Stimulated activated memory B cell treated with anti-CD40 and anti-IgM and Interleukin-4, amounts not matched to agents 10 μg/mL and 1 μg/mL and 100 μg/mL, for 72 hours (primary cell): Measurements from ENCODE around the gene RSPH9.

Experiments
- ATAC-seq: fragments of 150-1000 bp; cut with Tn5 transposase; 2 replicates; pipeline ENCODE4 v1.10.0; 2021
- H3K27ac Mint-ChIP-seq: one replicate; pipeline ENCODE4 v1.8.0; 2022; ENCODE audit warnings: mild to moderate bottlenecking, mixed read lengths
- H3K27me3 Mint-ChIP-seq: one replicate; pipeline ENCODE4 v1.8.0; 2022; ENCODE audit warnings: mixed read lengths
- H3K36me3 Mint-ChIP-seq: one replicate; pipeline ENCODE4 v1.8.0; 2022; ENCODE audit warnings: mixed read lengths
- H3K4me1 Mint-ChIP-seq: one replicate; pipeline ENCODE4 v1.8.0; 2022; ENCODE audit warnings: mixed read lengths
- H3K4me3 Mint-ChIP-seq: one replicate; pipeline ENCODE4 v1.8.0; 2022; ENCODE audit warnings: mild to moderate bottlenecking, moderate library complexity, mixed read lengths
- H3K9me3 Mint-ChIP-seq: one replicate; pipeline ENCODE4 v1.8.0; 2022; ENCODE audit warnings: mixed read lengths

Gene RSPH9

GRCh38 chr6:43669922-43670622 is 25.2 kb downstream of the RSPH9 start:
- peak overlapping the region; percentile 50 for H3K27ac Mint-ChIP-seq
- peaks cover 23% of the 10 kb centered on the region for H3K4me1 Mint-ChIP-seq
- H3K4me3 Mint-ChIP-seq: no peak overlapping the region

GRCh38 chr6:43670623-43670986 is 25.8 kb downstream of the RSPH9 start:
- H3K36me3 Mint-ChIP-seq: peaks cover 49% of the 10 kb centered on the region
- no peaks in the 10 kb centered on the region for H3K27me3 Mint-ChIP-seq
- H3K4me3 Mint-ChIP-seq: no peak overlapping the region
- no peak for ATAC-seq
- H3K9me3 Mint-ChIP-seq: no peaks in the 10 kb centered on the region
- peak overlapping the region; percentile 50 for H3K27ac Mint-ChIP-seq
- H3K4me1 Mint-ChIP-seq: peaks cover 23% of the 10 kb centered on the region

More at GRCh38 chr6:43669922-43670622, 25.2 kb downstream of the RSPH9 start:
- Mint-ChIP-seq H3K36me3 (peaks cover 45% of the 10 kb centered on the region), H3K9me3 (no peaks in the 10 kb centered on the region), H3K27me3 (no peaks in the 10 kb centered on the region)
- peak; percentile 52 for ATAC-seq

- Mint-ChIP-seq H3K9me3 (no peaks in the 10 kb centered on the region), H3K27ac (peak overlapping the region; percentile 50), H3K36me3 (peaks cover 49% of the 10 kb centered on the region), H3K4me3 (no peak overlapping the region), H3K27me3 (no peaks in the 10 kb centered on the region), H3K4me1 (peaks cover 23% of the 10 kb centered on the region)
- ATAC-seq: no peak
Measured at GRCh38 chr6:43671011-43671800, 26.4 kb downstream of the RSPH9 start.

GRCh38 chr6:43671801-43672690 is 27.2 kb downstream of the RSPH9 start:
- Mint-ChIP-seq H3K27ac (peak overlapping the region; percentile 50), H3K27me3 (no peaks in the 10 kb centered on the region), H3K4me3 (no peak overlapping the region), H3K36me3 (peaks cover 49% of the 10 kb centered on the region), H3K4me1 (peaks cover 22% of the 10 kb centered on the region), H3K9me3 (no peaks in the 10 kb centered on the region)
- no peak for ATAC-seq

- Mint-ChIP-seq H3K36me3 (peaks cover 58% of the 10 kb centered on the region), H3K27me3 (no peaks in the 10 kb centered on the region), H3K9me3 (no peaks in the 10 kb centered on the region), H3K27ac (no peak overlapping the region), H3K4me3 (no peak overlapping the region), H3K4me1 (peaks cover 6% of the 10 kb centered on the region)
- ATAC-seq: no peak
Measured at GRCh38 chr6:43673444-43674084, 28.7 kb downstream of the RSPH9 start.

- Mint-ChIP-seq H3K27me3 (no peaks in the 10 kb centered on the region), H3K4me3 (no peak overlapping the region), H3K4me1 (peaks cover 6% of the 10 kb centered on the region), H3K9me3 (no peaks in the 10 kb centered on the region), H3K27ac (no peak overlapping the region), H3K36me3 (peaks cover 59% of the 10 kb centered on the region)
- no peak for ATAC-seq
Measured at GRCh38 chr6:43674291-43674690, 29.5 kb downstream of the RSPH9 start.

GRCh38 chr6:43674921-43675320 is 30.1 kb downstream of the RSPH9 start:
- H3K27ac Mint-ChIP-seq: no peak overlapping the region

GRCh38 chr6:43676962-43677606 is 32.2 kb downstream of the RSPH9 start:
- no peak overlapping the region for H3K27ac Mint-ChIP-seq

More at GRCh38 chr6:43674921-43675320, 30.1 kb downstream of the RSPH9 start:
- Mint-ChIP-seq H3K9me3 (no peaks in the 10 kb centered on the region), H3K4me3 (no peak overlapping the region), H3K36me3 (peaks cover 64% of the 10 kb centered on the region), H3K27me3 (no peaks in the 10 kb centered on the region), H3K4me1 (peaks cover 4% of the 10 kb centered on the region)
- ATAC-seq: no peak

GRCh38 chr6:43677759-43678158 is 32.9 kb downstream of the RSPH9 start:
- H3K4me1 Mint-ChIP-seq: peaks cover 10% of the 10 kb centered on the region
- H3K27me3 Mint-ChIP-seq: no peaks in the 10 kb centered on the region
- no peak overlapping the region for H3K27ac Mint-ChIP-seq
- no peak for ATAC-seq
- no peaks in the 10 kb centered on the region for H3K9me3 Mint-ChIP-seq
- peaks cover 56% of the 10 kb centered on the region for H3K36me3 Mint-ChIP-seq
- H3K4me3 Mint-ChIP-seq: no peak overlapping the region

More at GRCh38 chr6:43676962-43677606, 32.2 kb downstream of the RSPH9 start:
- Mint-ChIP-seq H3K4me3 (no peak overlapping the region), H3K4me1 (peaks cover 5% of the 10 kb centered on the region), H3K27me3 (no peaks in the 10 kb centered on the region), H3K9me3 (no peaks in the 10 kb centered on the region), H3K36me3 (peaks cover 60% of the 10 kb centered on the region)
- no peak for ATAC-seq

GRCh38 chr6:43678341-43678740 is 33.5 kb downstream of the RSPH9 start:
- no peaks in the 10 kb centered on the region for H3K9me3 Mint-ChIP-seq
- no peaks in the 10 kb centered on the region for H3K27me3 Mint-ChIP-seq
- H3K4me1 Mint-ChIP-seq: peaks cover 15% of the 10 kb centered on the region
- no peak overlapping the region for H3K4me3 Mint-ChIP-seq
- no peak overlapping the region for H3K27ac Mint-ChIP-seq
- no peak for ATAC-seq
- H3K36me3 Mint-ChIP-seq: peaks cover 50% of the 10 kb centered on the region

GRCh38 chr6:43679057-43679456 is 34.2 kb downstream of the RSPH9 start:
- no peak overlapping the region for H3K27ac Mint-ChIP-seq
- no peaks in the 10 kb centered on the region for H3K9me3 Mint-ChIP-seq
- H3K4me1 Mint-ChIP-seq: peaks cover 21% of the 10 kb centered on the region
- H3K4me3 Mint-ChIP-seq: no peak overlapping the region
- no peaks in the 10 kb centered on the region for H3K27me3 Mint-ChIP-seq
- H3K36me3 Mint-ChIP-seq: peaks cover 43% of the 10 kb centered on the region
- no peak for ATAC-seq

GRCh38 chr6:43680308-43681200 is 35.7 kb downstream of the RSPH9 start:
- H3K4me3 Mint-ChIP-seq: no peak overlapping the region
- H3K4me1 Mint-ChIP-seq: peaks cover 35% of the 10 kb centered on the region
- ATAC-seq: no peak
- H3K27ac Mint-ChIP-seq: no peak overlapping the region
- H3K27me3 Mint-ChIP-seq: no peaks in the 10 kb centered on the region
- no peaks in the 10 kb centered on the region for H3K9me3 Mint-ChIP-seq
- H3K36me3 Mint-ChIP-seq: peaks cover 31% of the 10 kb centered on the region

GRCh38 chr6:43681303-43681702 is 36.5 kb downstream of the RSPH9 start:
- Mint-ChIP-seq H3K27me3 (no peaks in the 10 kb centered on the region), H3K4me3 (no peak overlapping the region), H3K27ac (no peak overlapping the region), H3K9me3 (no peaks in the 10 kb centered on the region), H3K36me3 (peaks cover 31% of the 10 kb centered on the region), H3K4me1 (peaks cover 39% of the 10 kb centered on the region)
- no peak for ATAC-seq
